Prostate gland (tissue), 2 donors: ENCODE results near the gene ERC2.

Source experiments
- POLR2A ChIP-seq: fragments of 450-650 bp; IDR thresholded peaks from one replicate; pipeline ENCODE4 v1.6.1; 2016; ENCODE audit warnings: antibody characterized with exemption, mild to moderate bottlenecking
- TF ChIP-seq, protein P1 (sequence below), 4 experiments: fragments of 200-600 bp in 2 of 4; fragments of 450-650 bp in 2 of 4; sonication (generic) in 2 of 4; IDR thresholded peaks; 1 replicate in 3 of 4; 2 replicates in 1 of 4; pipeline ENCODE4 v1.5.1; 2016 to 2019; ENCODE audit warnings: antibody characterized with exemption in 4 of 4, mild to moderate bottlenecking in 2 of 4, moderate library complexity in 2 of 4

DNA sequence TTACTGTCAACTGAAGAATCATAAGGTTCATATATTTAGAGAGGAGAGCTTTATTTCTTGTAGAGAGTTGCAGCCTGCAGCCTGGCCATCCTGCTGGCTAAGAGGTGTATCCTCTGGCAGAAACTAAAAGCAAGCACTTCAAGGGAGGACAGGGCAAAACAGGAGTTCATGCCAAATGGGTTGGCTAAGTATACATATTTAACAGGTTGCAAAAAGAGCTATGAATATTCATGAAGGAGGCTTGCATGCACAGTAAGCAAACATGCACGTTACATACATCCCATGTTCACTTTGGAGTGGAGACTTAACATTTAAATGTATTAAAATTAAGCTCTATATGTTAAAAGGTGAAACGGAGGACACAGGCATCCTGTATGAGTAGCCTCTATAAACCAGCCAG lies 354.4 kb downstream of the ERC2 start:
- TF ChIP-seq, protein P1, sequence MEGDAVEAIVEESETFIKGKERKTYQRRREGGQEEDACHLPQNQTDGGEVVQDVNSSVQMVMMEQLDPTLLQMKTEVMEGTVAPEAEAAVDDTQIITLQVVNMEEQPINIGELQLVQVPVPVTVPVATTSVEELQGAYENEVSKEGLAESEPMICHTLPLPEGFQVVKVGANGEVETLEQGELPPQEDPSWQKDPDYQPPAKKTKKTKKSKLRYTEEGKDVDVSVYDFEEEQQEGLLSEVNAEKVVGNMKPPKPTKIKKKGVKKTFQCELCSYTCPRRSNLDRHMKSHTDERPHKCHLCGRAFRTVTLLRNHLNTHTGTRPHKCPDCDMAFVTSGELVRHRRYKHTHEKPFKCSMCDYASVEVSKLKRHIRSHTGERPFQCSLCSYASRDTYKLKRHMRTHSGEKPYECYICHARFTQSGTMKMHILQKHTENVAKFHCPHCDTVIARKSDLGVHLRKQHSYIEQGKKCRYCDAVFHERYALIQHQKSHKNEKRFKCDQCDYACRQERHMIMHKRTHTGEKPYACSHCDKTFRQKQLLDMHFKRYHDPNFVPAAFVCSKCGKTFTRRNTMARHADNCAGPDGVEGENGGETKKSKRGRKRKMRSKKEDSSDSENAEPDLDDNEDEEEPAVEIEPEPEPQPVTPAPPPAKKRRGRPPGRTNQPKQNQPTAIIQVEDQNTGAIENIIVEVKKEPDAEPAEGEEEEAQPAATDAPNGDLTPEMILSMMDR (IDR thresholded peaks at IDR 0.05) = no peak
- TF ChIP-seq POLR2A = no peak
